ENCODE measurements around the gene PLXNA2.

The PLXNA2 gene

DNA sequence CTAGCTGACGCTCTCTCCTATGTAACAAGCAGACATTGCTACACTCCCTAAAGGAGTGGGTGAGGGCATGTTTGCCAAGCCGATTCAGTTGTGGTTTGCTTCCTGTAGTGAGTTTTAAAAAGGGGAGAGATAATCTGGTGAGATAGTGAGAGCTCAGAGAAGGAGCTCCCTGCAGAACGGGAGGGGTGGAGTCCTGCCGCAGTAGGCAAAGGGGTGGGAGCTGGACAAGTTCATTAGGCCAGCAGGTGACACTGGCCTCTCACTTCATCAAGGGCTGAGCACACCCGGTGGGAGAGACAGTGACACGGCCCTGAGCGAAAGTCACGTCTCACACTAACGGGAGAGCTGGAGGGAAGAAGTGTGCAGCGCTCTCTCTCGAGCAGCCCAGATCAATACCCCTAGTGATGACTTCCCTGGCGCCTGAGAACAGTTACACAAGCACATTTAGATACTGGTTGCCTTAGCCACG, 189.2 kb downstream of the PLXNA2 start:
- H3K4me3 ChIP-seq (ENCODE audit: low read depth, low read length) = no peak overlapping the region
- TF ChIP-seq, protein P1, sequence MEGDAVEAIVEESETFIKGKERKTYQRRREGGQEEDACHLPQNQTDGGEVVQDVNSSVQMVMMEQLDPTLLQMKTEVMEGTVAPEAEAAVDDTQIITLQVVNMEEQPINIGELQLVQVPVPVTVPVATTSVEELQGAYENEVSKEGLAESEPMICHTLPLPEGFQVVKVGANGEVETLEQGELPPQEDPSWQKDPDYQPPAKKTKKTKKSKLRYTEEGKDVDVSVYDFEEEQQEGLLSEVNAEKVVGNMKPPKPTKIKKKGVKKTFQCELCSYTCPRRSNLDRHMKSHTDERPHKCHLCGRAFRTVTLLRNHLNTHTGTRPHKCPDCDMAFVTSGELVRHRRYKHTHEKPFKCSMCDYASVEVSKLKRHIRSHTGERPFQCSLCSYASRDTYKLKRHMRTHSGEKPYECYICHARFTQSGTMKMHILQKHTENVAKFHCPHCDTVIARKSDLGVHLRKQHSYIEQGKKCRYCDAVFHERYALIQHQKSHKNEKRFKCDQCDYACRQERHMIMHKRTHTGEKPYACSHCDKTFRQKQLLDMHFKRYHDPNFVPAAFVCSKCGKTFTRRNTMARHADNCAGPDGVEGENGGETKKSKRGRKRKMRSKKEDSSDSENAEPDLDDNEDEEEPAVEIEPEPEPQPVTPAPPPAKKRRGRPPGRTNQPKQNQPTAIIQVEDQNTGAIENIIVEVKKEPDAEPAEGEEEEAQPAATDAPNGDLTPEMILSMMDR (IDR thresholded peaks at IDR 0.05; ENCODE audit: low read depth, low read length) = no peak

DNA sequence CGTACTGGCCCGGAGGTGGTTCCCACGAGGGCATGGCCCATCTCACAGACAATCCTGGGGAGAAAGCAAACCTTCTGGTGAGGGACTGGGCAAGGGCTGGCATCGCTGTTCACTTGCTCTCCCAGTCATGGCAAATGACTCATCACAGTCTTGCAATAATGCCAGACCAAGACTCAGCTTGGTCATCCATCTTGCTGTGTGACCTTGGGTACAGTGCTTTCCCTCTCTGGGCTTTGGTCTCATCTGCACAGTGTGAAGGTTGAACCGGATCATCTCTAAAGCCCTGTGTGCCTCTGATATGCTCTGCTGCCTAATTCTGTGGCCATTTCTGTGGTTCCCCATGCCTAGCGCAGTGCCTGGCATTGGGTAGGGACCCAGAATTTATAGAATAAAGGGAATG, 189.7 kb downstream of the PLXNA2 start:
- TF ChIP-seq, protein P1 (IDR thresholded peaks at IDR 0.05; ENCODE audit: low read depth, low read length) = no peak
- no peak overlapping the region for H3K4me3 ChIP-seq (ENCODE audit: low read depth, low read length)

DNA sequence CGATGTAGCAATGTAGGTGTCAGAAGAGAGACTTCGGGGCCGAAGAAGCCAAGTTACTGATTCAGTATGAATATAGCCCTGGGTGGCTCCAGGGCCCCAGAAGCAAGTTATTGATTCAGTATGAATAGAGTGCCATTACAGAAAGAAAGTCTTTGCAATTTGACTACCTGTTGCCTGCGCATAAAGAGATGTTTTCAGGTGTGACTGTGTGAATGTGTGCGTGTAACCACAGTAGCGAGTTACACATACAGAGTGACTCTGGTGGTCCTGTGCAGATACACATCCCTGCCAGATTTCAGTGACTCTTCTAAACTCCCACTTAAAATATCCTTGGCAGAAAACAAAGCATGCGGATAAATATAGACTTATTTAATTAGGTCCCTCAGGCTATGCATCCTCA, 190.5 kb downstream of the PLXNA2 start:
- no peak overlapping the region for H3K4me3 ChIP-seq (ENCODE audit: low read depth, low read length)
- TF ChIP-seq, protein P1 (IDR thresholded peaks at IDR 0.05; ENCODE audit: low read depth, low read length) = no peak

DNA sequence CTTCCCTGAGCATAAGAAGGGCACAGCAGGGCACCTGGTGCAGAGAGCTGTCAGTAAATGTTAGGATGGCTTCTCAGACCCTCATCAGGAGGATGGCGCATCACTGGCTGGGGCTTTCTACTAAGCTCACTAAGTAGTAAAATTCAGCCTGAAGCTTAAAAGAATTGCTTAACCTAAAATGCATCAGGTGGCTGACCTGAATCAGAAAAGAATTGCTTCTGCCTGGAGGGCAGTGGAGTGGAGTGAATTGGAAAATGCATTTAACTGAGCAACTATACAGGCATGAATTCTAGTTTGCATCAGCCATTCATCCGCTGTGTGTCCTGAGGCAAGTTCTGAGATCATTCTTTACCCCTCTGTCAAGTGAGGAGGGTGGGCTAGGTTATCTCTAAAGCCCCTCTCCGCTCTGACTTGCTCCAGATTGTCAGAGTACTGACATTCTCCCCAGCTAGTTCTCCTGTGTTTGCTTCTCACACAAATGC, 191.2 kb downstream of the PLXNA2 start:
- TF ChIP-seq, protein P1 (IDR thresholded peaks at IDR 0.05; ENCODE audit: low read depth, low read length) = no peak
- H3K4me3 ChIP-seq (ENCODE audit: low read depth, low read length) = no peak overlapping the region

DNA sequence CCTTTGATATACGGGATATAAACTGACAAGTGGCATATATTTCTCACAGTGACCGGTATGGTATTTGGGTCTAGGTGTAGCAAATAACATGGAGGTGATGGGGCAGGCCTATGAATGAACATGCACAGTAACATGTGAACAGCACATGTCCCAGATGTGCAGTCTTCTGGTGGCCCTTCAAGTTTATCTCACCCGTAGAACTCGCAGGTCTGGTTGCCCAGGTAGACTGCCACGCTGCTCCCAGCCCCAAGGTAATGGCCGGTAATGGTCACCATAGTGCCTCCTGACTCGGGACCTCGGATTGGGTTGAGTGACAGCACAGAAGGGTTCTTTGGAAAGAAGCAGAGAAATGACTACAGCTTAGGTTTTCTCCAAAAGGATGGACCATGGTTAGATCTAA, 192.0 kb downstream of the PLXNA2 start:
- no peak overlapping the region for H3K4me3 ChIP-seq (ENCODE audit: low read depth, low read length)
- TF ChIP-seq, protein P1 (IDR thresholded peaks at IDR 0.05; ENCODE audit: low read depth, low read length) = no peak

DNA sequence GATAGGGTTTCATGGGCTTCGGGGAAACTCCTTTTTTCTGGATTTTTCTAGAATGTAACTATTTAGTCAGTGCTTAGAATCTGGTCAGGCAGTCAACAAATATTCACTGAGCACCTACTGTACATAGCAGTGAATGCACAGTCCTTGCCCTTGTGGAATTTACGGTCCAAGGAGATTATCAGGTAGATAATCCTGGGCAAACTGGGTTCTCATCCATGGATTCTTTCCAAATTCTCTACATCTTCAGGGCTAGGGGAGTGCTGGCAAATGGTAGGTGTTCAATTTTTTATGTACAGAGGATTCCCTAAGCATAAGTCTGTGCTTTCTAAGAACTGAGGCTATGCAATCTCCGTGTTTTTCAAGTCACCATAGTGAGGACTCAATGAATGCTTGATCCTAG, 192.5 kb downstream of the PLXNA2 start:
- TF ChIP-seq, protein P1 (IDR thresholded peaks at IDR 0.05; ENCODE audit: low read depth, low read length) = no peak
- H3K4me3 ChIP-seq (ENCODE audit: low read depth, low read length) = no peak overlapping the region

DNA sequence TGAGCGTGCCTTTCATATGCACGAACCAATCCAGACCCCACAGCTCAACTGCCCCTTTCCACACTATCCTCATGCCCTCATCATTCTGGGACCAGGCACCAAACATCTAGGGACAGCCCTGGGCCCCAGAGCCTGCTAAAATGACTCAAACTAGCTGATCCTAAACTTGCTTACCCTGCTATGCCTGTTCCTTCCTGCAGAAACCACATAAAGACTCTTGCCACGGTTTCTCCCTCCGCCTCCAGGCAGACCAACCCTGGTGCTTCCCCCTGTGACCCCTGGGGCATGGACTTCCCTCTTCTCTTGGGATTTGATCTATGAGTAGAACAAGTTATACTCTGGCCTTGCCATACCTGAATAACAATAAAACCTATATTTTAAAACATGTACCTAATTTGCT, 195.3 kb downstream of the PLXNA2 start:
- TF ChIP-seq, protein P1 (IDR thresholded peaks at IDR 0.05; ENCODE audit: low read depth, low read length) = no peak
- H3K4me3 ChIP-seq (ENCODE audit: low read depth, low read length) = no peak overlapping the region

Measured in WI38 (cell line).